Body of pancreas (tissue), 4 donors: ENCODE measurements around the gene WDR5B. TPM values are rescaled to one million over a fixed set of nuclear protein-coding genes. Genes with fewer than 3 reads are reported as not detected.
A peak's percentile ranks its signal among the peaks of the same experiment; 100 is the strongest.
"Not testable (repeated sequence)": the region's sequence is repeated elsewhere in the genome, so short reads cannot be mapped to it uniquely, and the experiment has no call there.

Experiments used
- ATAC-seq: fragments of 150-250 bp; one replicate; pipeline ENCODE4 v1.9.1; 2016
- DNase-seq, 4 donors: peaks; one replicate each; pipeline ENCODE4 v3.0.0-alpha.2; 2019
- H3K27ac ChIP-seq, 4 donors: fragments of 200-600 bp; sonication (generic); 1 replicate in 3 of 4; 2 replicates in 1 of 4; pipeline versions ENCODE4 v1.5.1 to v1.6.1; 2016 to 2019; ENCODE audit warnings: mild to moderate bottlenecking in 1 of 4, mixed read lengths in 1 of 4, moderate library complexity in 1 of 4
- H3K27me3 ChIP-seq, 2 donors: fragments of 200-600 bp; sonication (generic); one replicate each; pipeline ENCODE4 v1.6.0; 2016; ENCODE audit warnings: mild to moderate bottlenecking in 1 of 2
- H3K36me3 ChIP-seq, 2 donors: fragments of 200-600 bp; sonication (generic); replicated peaks in 1 of 2; 2 replicates each; pipeline ENCODE4 v1.5.1; 2016; ENCODE audit warnings: low read depth in 2 of 2; ENCODE audit not compliant: insufficient read depth in 1 of 2
- H3K4me1 ChIP-seq: fragments of 200-600 bp; sonication (generic); one replicate; pipeline ENCODE4 v1.6.0; 2016
- H3K4me3 ChIP-seq, 2 donors: fragments of 200-600 bp; sonication (generic); 1 replicate in 1 of 2; 2 replicates in 1 of 2; pipeline ENCODE4 v1.5.1; 2016 to 2019
- H3K9me3 ChIP-seq, 3 donors: fragments of 200-600 bp; sonication (generic); 1 replicate in 2 of 3; 2 replicates in 1 of 3; pipeline ENCODE4 v1.5.1; 2016
- POLR2A ChIP-seq, 3 donors: fragments of 450-650 bp; IDR thresholded peaks; one replicate each; pipeline ENCODE4 v1.6.1; 2016; ENCODE audit warnings: antibody characterized with exemption in 3 of 3, mild to moderate bottlenecking in 2 of 3
- whole genome bisulfite sequencing, 2 donors: methylation state at CpG; one replicate each; pipeline ENCODE4 v1.1.5; 2017; 5-methylcytosine and 5-hydroxymethylcytosine counted together
- intact Hi-C: fragments of 100-400 bp; cut with DNase I; formaldehyde crosslinking; loops from one replicate; pipeline ENCODE4 v1.15.1; 2023
- total RNA-seq, 2 donors: library from RNA; depleted of rRNA; stranded (reverse); fragments of >200 nt; gene quantifications; one replicate each; pipeline ENCODE4 v1.1.0, GENCODE V29; 2016
- TF ChIP-seq, protein P1 (sequence below), 7 experiments: fragments of 450-650 bp in 4 of 7; fragments of 200-600 bp in 3 of 7; sonication (generic) in 3 of 7; IDR thresholded peaks; one replicate each; pipeline ENCODE4 v1.5.1; 2016 to 2019; ENCODE audit warnings: antibody characterized with exemption in 7 of 7

WDR5B gene
- total RNA-seq, 2 donors from 2014 or later, result 5.6 to 6.2 TPM

- H3K4me1 ChIP-seq, result peaks cover 15% of the 10 kb centered on the region
- H3K4me3 ChIP-seq, result no peak overlapping the region
- WGBS, 2 donors, result 52 to 58% methylated on average over 4 of the region's 4 CpGs
- ATAC-seq (no peak), DNase-seq (no peak)
- H3K36me3 ChIP-seq, result peaks cover 0 to 10% of the 10 kb centered on the region in 2 donors
- no peaks in the 10 kb centered on the region for H3K9me3 ChIP-seq
- no peak overlapping the region for H3K27ac ChIP-seq
- intact Hi-C loops, result no loop called here
- TF ChIP-seq, protein P1, sequence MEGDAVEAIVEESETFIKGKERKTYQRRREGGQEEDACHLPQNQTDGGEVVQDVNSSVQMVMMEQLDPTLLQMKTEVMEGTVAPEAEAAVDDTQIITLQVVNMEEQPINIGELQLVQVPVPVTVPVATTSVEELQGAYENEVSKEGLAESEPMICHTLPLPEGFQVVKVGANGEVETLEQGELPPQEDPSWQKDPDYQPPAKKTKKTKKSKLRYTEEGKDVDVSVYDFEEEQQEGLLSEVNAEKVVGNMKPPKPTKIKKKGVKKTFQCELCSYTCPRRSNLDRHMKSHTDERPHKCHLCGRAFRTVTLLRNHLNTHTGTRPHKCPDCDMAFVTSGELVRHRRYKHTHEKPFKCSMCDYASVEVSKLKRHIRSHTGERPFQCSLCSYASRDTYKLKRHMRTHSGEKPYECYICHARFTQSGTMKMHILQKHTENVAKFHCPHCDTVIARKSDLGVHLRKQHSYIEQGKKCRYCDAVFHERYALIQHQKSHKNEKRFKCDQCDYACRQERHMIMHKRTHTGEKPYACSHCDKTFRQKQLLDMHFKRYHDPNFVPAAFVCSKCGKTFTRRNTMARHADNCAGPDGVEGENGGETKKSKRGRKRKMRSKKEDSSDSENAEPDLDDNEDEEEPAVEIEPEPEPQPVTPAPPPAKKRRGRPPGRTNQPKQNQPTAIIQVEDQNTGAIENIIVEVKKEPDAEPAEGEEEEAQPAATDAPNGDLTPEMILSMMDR (IDR thresholded peaks at IDR 0.05), result peak in 6 of 7 experiments; percentile 27 to 49 (median 38)
- TF ChIP-seq POLR2A (IDR thresholded peaks at IDR 0.05), result no peak
- H3K27me3 ChIP-seq, result no peaks in the 10 kb centered on the region
Observed at GRCh38 chr3:122458992-122459391, 43.1 kb upstream of the WDR5B start.

GRCh38 chr3:122457706-122458105, 41.8 kb upstream of the WDR5B start:
- peaks cover 0 to 10% of the 10 kb centered on the region in 2 donors for H3K36me3 ChIP-seq
- no peaks in the 10 kb centered on the region for H3K9me3 ChIP-seq
- DNase-seq (no peak), ATAC-seq (no peak)
- WGBS, 2 donors, result 86 to 97% methylated on average over 2 of the region's 2 CpGs
- intact Hi-C loops, result no loop called here
- H3K27me3 ChIP-seq, result no peaks in the 10 kb centered on the region
- no peak for TF ChIP-seq POLR2A (IDR thresholded peaks at IDR 0.05)
- peaks cover 15% of the 10 kb centered on the region for H3K4me1 ChIP-seq
- H3K4me3 ChIP-seq, result no peak overlapping the region
- no peak overlapping the region for H3K27ac ChIP-seq

DNA sequence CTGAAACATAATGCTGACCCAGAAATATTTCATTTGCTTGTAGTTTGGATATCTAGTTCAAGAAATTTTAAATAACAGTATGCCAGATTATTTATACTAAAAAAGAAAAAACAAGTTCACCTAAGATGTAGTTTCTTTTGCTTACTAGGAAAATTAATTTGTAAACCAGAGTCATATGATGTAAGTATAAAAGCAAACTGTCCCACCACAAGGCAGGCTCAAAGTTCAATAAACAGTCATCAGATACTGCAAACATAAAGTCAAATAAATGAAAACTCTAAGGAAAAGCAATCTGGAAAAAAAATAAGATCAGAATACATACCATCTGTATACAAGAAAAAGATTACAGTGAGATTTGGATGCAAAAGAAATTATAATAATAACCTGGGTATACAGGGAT, 40.2 kb upstream of the WDR5B start:
- peaks cover 15% of the 10 kb centered on the region for H3K4me1 ChIP-seq
- DNase-seq (no peak), ATAC-seq (no peak)
- intact Hi-C loops, result no loop called here
- no peaks in the 10 kb centered on the region for H3K27me3 ChIP-seq
- TF ChIP-seq, protein P1 (IDR thresholded peaks at IDR 0.05), result no peak
- TF ChIP-seq POLR2A (IDR thresholded peaks at IDR 0.05), result no peak
- no peaks in the 10 kb centered on the region for H3K9me3 ChIP-seq
- peaks cover 0 to 16% of the 10 kb centered on the region in 2 donors for H3K36me3 ChIP-seq
- no peak overlapping the region for H3K4me3 ChIP-seq
- H3K27ac ChIP-seq, result no peak overlapping the region

DNA sequence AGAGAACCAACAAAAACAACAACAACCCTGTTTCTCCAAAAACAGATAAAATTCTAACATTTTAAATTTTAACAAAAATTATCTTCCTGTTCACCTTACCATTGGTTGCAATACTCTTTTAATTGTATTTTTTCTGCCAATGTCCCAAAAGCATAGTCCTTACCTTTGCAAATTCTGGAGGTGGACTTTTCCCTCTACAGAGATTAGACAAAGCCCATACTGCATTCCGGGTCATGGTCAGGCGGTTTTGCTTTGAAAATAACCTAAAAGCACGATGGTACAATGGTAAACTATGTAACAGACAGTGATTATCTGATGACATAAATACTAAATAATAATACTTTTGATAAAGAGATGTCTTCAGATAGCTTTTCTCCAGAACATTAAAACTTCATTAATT, 35.5 kb upstream of the WDR5B start:
- Histone ChIP-seq H3K27ac (no peak overlapping the region), H3K27me3 (no peaks in the 10 kb centered on the region), H3K4me1 (peaks cover 5% of the 10 kb centered on the region), H3K4me3 (no peak overlapping the region), H3K9me3 (no peaks in the 10 kb centered on the region), H3K36me3 (peaks cover 0 to 11% of the 10 kb centered on the region in 2 donors)
- no peak for TF ChIP-seq POLR2A (IDR thresholded peaks at IDR 0.05)
- TF ChIP-seq, protein P1 (IDR thresholded peaks at IDR 0.05), result no peak
- no peak for DNase-seq
- WGBS, 2 donors, result 74 to 81% methylated on average over 3 of the region's 3 CpGs
- ATAC-seq, result no peak
- intact Hi-C loops, result no loop called here

DNA sequence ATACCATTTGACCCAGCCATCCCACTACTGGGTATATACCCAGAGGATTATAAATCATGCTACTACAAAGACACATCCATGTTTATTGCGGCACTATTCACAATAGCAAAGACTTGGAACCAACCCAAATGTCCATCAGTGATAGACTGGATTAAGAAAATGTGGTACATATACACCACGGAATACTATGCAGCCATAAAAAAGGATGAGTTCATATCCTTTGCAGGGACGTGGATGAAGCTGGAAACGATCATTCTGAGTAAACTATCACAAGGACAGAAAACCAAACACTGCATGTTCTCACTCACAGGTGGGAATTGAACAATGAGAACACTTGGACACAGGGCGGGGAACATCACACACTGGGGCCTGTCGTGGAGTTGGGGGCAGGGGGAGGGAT, 32.4 kb upstream of the WDR5B start:
- H3K9me3 ChIP-seq, ATAC-seq, H3K4me3 ChIP-seq, DNase-seq, H3K4me1 ChIP-seq, H3K27me3 ChIP-seq, intact Hi-C loops, H3K27ac ChIP-seq: not testable (repeated sequence)
- H3K36me3 ChIP-seq, result peaks cover 0 to 10% of the 10 kb centered on the region in 2 donors
- 92 to 98% methylated on average over 6 of the region's 6 CpGs for WGBS, 2 donors

GRCh38 chr3:122444491-122444887, 28.6 kb upstream of the WDR5B start:
- WGBS, 2 donors, result 92 to 97% methylated on average over 5 of the region's 5 CpGs
- not testable (repeated sequence) for H3K4me1 ChIP-seq
- peaks cover 0 to 11% of the 10 kb centered on the region in 2 donors for H3K36me3 ChIP-seq

DNA sequence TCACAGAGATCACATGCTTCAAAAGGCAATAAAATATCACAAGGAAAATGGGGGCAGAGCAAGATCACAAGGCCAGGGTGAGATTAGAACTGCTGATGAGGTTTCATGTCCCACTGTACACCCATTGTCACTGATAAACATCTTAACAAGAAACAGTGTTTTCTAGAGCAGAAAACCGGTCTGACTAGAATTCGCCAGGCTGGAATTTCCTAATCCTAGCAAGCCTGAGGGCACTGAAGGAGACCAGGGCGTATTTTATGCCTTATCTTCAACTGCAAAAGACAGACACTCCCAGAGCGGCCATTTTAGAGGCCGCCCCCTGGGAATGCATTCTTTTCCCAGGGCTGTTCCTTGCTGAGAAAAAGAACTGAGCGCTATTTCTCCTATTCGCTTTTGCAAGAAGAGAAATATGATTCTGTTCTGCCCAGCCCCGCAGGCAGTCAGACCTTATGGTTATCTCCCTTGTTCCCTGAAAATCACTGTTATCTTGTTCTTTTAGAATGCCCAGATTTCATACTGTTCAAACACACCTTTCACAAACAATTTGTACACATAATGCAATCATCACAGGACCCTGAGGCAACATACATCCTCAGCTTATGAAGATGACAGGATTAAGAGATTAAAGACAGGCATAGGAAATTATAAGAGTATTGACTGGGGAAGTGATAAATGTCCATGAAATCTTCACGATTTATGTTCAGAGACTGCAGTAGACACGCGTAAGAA, 28.1 kb upstream of the WDR5B start:
- DNase-seq, intact Hi-C loops, ATAC-seq, H3K36me3 ChIP-seq, H3K27me3 ChIP-seq, H3K4me1 ChIP-seq, H3K27ac ChIP-seq, H3K4me3 ChIP-seq, H3K9me3 ChIP-seq: not testable (repeated sequence)
- 92% methylated on average over 11 of the region's 11 CpGs for WGBS, 2 donors

More at GRCh38 chr3:122444491-122444887, 28.6 kb upstream of the WDR5B start:
- H3K27me3 ChIP-seq, DNase-seq, H3K4me3 ChIP-seq, H3K9me3 ChIP-seq, ATAC-seq, H3K27ac ChIP-seq, intact Hi-C loops: not testable (repeated sequence)
